ENCODE results near the gene ADPGK. TPM values are rescaled to one million over a fixed set of nuclear protein-coding genes. Genes with fewer than 3 reads are reported as not detected.

ADPGK gene
- total RNA-seq, 1 donor from 2014 or later = 67.3 TPM

DNA sequence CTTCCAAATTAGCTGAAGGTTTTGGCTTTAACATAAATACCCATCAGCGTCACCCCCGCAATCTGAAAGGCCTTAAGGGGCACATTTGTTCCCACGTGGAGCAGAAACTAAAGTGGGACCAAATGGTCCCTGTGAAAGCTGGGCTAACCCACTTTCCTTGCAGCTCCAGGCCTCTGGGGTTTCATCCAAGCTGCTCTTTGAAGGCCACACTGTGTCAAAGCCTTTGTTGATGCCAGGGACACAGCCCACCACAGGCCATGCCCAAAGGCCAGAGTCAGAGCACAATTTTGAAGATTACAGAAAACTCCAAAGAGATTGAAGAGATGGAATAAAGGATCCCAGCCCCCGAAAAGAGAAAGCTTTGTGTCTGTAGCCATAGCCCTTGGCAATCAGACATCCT is 2.7 kb upstream of the ADPGK start:
- TF ChIP-seq EZH2 (IDR thresholded peaks at IDR 0.05; ENCODE audit: insufficient read depth, low read length) = no peak
- TF ChIP-seq, protein P1, sequence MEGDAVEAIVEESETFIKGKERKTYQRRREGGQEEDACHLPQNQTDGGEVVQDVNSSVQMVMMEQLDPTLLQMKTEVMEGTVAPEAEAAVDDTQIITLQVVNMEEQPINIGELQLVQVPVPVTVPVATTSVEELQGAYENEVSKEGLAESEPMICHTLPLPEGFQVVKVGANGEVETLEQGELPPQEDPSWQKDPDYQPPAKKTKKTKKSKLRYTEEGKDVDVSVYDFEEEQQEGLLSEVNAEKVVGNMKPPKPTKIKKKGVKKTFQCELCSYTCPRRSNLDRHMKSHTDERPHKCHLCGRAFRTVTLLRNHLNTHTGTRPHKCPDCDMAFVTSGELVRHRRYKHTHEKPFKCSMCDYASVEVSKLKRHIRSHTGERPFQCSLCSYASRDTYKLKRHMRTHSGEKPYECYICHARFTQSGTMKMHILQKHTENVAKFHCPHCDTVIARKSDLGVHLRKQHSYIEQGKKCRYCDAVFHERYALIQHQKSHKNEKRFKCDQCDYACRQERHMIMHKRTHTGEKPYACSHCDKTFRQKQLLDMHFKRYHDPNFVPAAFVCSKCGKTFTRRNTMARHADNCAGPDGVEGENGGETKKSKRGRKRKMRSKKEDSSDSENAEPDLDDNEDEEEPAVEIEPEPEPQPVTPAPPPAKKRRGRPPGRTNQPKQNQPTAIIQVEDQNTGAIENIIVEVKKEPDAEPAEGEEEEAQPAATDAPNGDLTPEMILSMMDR (IDR thresholded peaks at IDR 0.05; ENCODE audit: insufficient read depth, low read depth, low read length) = no peak
- Histone ChIP-seq H3K4me3 (ENCODE audit: insufficient read depth, low read depth, low read length) (no peak overlapping the region), H3K27me3 (ENCODE audit: insufficient read depth, low read length) (no peaks in the 10 kb centered on the region), H3K9ac (ENCODE audit: low read length) (no peak overlapping the region), H3K4me2 (ENCODE audit: low read length) (no peak overlapping the region), H4K20me1 (ENCODE audit: insufficient read depth, low read length) (peaks cover 12% of the 10 kb centered on the region), H3K36me3 (ENCODE audit: insufficient read depth, low read length) (no peaks in the 10 kb centered on the region), H3K27ac (ENCODE audit: low read depth, low read length) (no peak overlapping the region), H3K79me2 (ENCODE audit: insufficient read depth, low read length) (peaks cover 23% of the 10 kb centered on the region), H3K9me3 (ENCODE audit: insufficient read depth, low read depth, low read length) (no peaks in the 10 kb centered on the region), H2AFZ (ENCODE audit: low read depth, low read length) (no peak overlapping the region), H3K4me1 (ENCODE audit: insufficient read depth, low read length) (peaks cover 34% of the 10 kb centered on the region)
- no peak for FAIRE-seq
- Mint-ChIP-seq H3K27ac (ENCODE audit: unreplicated experiment) (peak overlapping the region; percentile 96), H3K27me3 (ENCODE audit: low read depth, unreplicated experiment) (peaks cover 2% of the 10 kb centered on the region), H3K4me3 (ENCODE audit: unreplicated experiment) (no peak overlapping the region), H3K9me3 (ENCODE audit: unreplicated experiment) (no peaks in the 10 kb centered on the region), H3K4me1 (ENCODE audit: low read depth, unreplicated experiment) (peaks cover 47% of the 10 kb centered on the region), H3K36me3 (ENCODE audit: low read depth, unreplicated experiment) (no peaks in the 10 kb centered on the region)
- DNase-seq (ENCODE audit: low read depth) = no peak

GRCh38 chr15:72785841-72786240 is 2.3 kb upstream of the ADPGK start:
- no peaks in the 10 kb centered on the region for H3K36me3 Mint-ChIP-seq (ENCODE audit: low read depth, unreplicated experiment)
- TF ChIP-seq, protein P1 (IDR thresholded peaks at IDR 0.05; ENCODE audit: insufficient read depth, low read depth, low read length) = no peak
- TF ChIP-seq EZH2 (IDR thresholded peaks at IDR 0.05; ENCODE audit: insufficient read depth, low read length) = no peak
- no peak overlapping the region for H3K4me3 Mint-ChIP-seq (ENCODE audit: unreplicated experiment)
- peak overlapping the region; percentile 90 for H2AFZ ChIP-seq (ENCODE audit: low read depth, low read length)
- H3K27me3 Mint-ChIP-seq (ENCODE audit: low read depth, unreplicated experiment) = peaks cover 2% of the 10 kb centered on the region
- no peaks in the 10 kb centered on the region for H3K9me3 ChIP-seq (ENCODE audit: insufficient read depth, low read depth, low read length)
- H3K79me2 ChIP-seq (ENCODE audit: insufficient read depth, low read length) = peaks cover 27% of the 10 kb centered on the region
- no peaks in the 10 kb centered on the region for H3K36me3 ChIP-seq (ENCODE audit: insufficient read depth, low read length)
- H3K27ac Mint-ChIP-seq (ENCODE audit: unreplicated experiment) = peak overlapping the region; percentile 96
- H3K4me2 ChIP-seq (ENCODE audit: low read length) = peak overlapping the region; percentile 51
- H3K9ac ChIP-seq (ENCODE audit: low read length) = peak overlapping the region; percentile 92
- H3K4me1 Mint-ChIP-seq (ENCODE audit: low read depth, unreplicated experiment) = peaks cover 51% of the 10 kb centered on the region
- peaks cover 34% of the 10 kb centered on the region for H3K4me1 ChIP-seq (ENCODE audit: insufficient read depth, low read length)
- no peaks in the 10 kb centered on the region for H3K27me3 ChIP-seq (ENCODE audit: insufficient read depth, low read length)
- no peaks in the 10 kb centered on the region for H3K9me3 Mint-ChIP-seq (ENCODE audit: unreplicated experiment)
- H4K20me1 ChIP-seq (ENCODE audit: insufficient read depth, low read length) = peaks cover 16% of the 10 kb centered on the region
- DNase-seq (ENCODE audit: low read depth) (no peak), FAIRE-seq (no peak)
- H3K4me3 ChIP-seq (ENCODE audit: insufficient read depth, low read depth, low read length) = no peak overlapping the region
- peak overlapping the region; percentile 86 for H3K27ac ChIP-seq (ENCODE audit: low read depth, low read length)

DNA sequence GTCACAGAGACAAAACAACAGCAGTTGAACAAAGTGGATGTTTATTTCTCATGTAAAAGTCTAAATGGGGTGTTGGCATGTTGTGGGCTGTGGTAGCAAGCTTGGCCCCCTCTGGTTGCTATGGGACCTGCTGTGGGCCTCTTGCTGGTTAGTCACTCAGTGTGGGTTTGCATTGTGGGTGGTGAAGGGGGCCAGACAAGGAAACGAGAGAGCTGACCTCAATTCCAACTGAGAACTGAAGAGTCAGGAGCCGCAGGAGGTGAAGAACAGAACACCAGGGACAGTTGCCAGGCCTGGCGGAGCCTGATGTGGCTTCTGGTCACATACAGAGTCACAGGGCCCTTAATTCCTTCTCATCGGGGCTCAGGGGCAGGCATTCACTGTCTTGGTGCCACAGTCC is 1.9 kb upstream of the ADPGK start:
- FAIRE-seq = no peak
- H3K27me3 ChIP-seq (ENCODE audit: insufficient read depth, low read length) = no peaks in the 10 kb centered on the region
- Mint-ChIP-seq H3K9me3 (ENCODE audit: unreplicated experiment) (no peaks in the 10 kb centered on the region), H3K27ac (ENCODE audit: unreplicated experiment) (peak overlapping the region; percentile 96), H3K4me1 (ENCODE audit: low read depth, unreplicated experiment) (peaks cover 51% of the 10 kb centered on the region), H3K4me3 (ENCODE audit: unreplicated experiment) (peak overlapping the region; percentile 86), H3K27me3 (ENCODE audit: low read depth, unreplicated experiment) (peaks cover 2% of the 10 kb centered on the region), H3K36me3 (ENCODE audit: low read depth, unreplicated experiment) (no peaks in the 10 kb centered on the region)
- H3K4me3 ChIP-seq (ENCODE audit: insufficient read depth, low read depth, low read length) = no peak overlapping the region
- H3K4me2 ChIP-seq (ENCODE audit: low read length) = peak overlapping the region; percentile 51
- peak overlapping the region; percentile 86 for H3K27ac ChIP-seq (ENCODE audit: low read depth, low read length)
- peaks cover 30% of the 10 kb centered on the region for H3K4me1 ChIP-seq (ENCODE audit: insufficient read depth, low read length)
- H4K20me1 ChIP-seq (ENCODE audit: insufficient read depth, low read length) = peaks cover 20% of the 10 kb centered on the region
- H3K9me3 ChIP-seq (ENCODE audit: insufficient read depth, low read depth, low read length) = no peaks in the 10 kb centered on the region
- TF ChIP-seq, protein P1 (IDR thresholded peaks at IDR 0.05; ENCODE audit: insufficient read depth, low read depth, low read length) = no peak
- no peak for TF ChIP-seq EZH2 (IDR thresholded peaks at IDR 0.05; ENCODE audit: insufficient read depth, low read length)
- DNase-seq (ENCODE audit: low read depth) = peak; percentile 66
- H2AFZ ChIP-seq (ENCODE audit: low read depth, low read length) = peak overlapping the region; percentile 90
- no peaks in the 10 kb centered on the region for H3K36me3 ChIP-seq (ENCODE audit: insufficient read depth, low read length)
- H3K9ac ChIP-seq (ENCODE audit: low read length) = peak overlapping the region; percentile 92
- H3K79me2 ChIP-seq (ENCODE audit: insufficient read depth, low read length) = peaks cover 31% of the 10 kb centered on the region

All from astrocyte (in vitro differentiated cells and primary cell).